Stimulated activated CD4-positive, alpha-beta T cell treated with anti-CD3 and anti-CD28 coated beads, Interleukin-15, amount 100 ng/mL, for 1 hour (primary cell): ENCODE data around the gene MOSPD3.

ENCODE experiments used
- DNase-seq, 2 donors: peaks; one replicate each; pipeline ENCODE4 v3.0.0-alpha.2; 2020; ENCODE audit warnings: low read depth in 1 of 2, low spot score in 1 of 2

The MOSPD3 gene

GRCh38 chr7:100590077-100590737, 22.1 kb upstream of the MOSPD3 start:
- no peak for DNase-seq

GRCh38 chr7:100591596-100591995, 20.7 kb upstream of the MOSPD3 start:
- no peak for DNase-seq

- DNase-seq: no peak
Measured at GRCh38 chr7:100595188-100595587, 17.2 kb upstream of the MOSPD3 start.

- no peak for DNase-seq
Measured at GRCh38 chr7:100598425-100598824, 13.9 kb upstream of the MOSPD3 start.

GRCh38 chr7:100599911-100600729, 12.2 kb upstream of the MOSPD3 start:
- no peak for DNase-seq

GRCh38 chr7:100600730-100601038, 11.7 kb upstream of the MOSPD3 start:
- DNase-seq: no peak

GRCh38 chr7:100602889-100603725, 9.2 kb upstream of the MOSPD3 start:
- DNase-seq: no peak

- DNase-seq: no peak
Measured at GRCh38 chr7:100603726-100604027, 8.7 kb upstream of the MOSPD3 start.

GRCh38 chr7:100604028-100604975, 8.0 kb upstream of the MOSPD3 start:
- DNase-seq: peak; percentile 47 to 57

GRCh38 chr7:100604976-100605911, 7.1 kb upstream of the MOSPD3 start:
- DNase-seq: no peak

GRCh38 chr7:100606313-100606712, 6.0 kb upstream of the MOSPD3 start:
- no peak for DNase-seq

- no peak for DNase-seq
Measured at GRCh38 chr7:100607111-100607510, 5.2 kb upstream of the MOSPD3 start.

GRCh38 chr7:100609958-100610357, 2.4 kb upstream of the MOSPD3 start:
- no peak for DNase-seq

- DNase-seq: no peak
Measured at GRCh38 chr7:100612730-100613390, 520 bp downstream of the MOSPD3 start.

- no peak for DNase-seq
Measured at GRCh38 chr7:100613412-100614175, 1.3 kb downstream of the MOSPD3 start.

GRCh38 chr7:100614308-100614861, 2.0 kb downstream of the MOSPD3 start:
- DNase-seq: no peak

GRCh38 chr7:100620239-100620638, 7.9 kb downstream of the MOSPD3 start:
- DNase-seq: no peak

- DNase-seq: no peak
Measured at GRCh38 chr7:100620804-100621203, 8.5 kb downstream of the MOSPD3 start.
